WTC11 (cell line): ENCODE results near the gene NELL2. TPM values are rescaled to one million over a fixed set of nuclear protein-coding genes. Genes with fewer than 3 reads are reported as not detected.

ENCODE experiments used
- ATAC-seq: fragments of 200-7000 bp; cut with Tn5 transposase; 2 replicates; pipeline ENCODE4 v1.10.0; 2021; ENCODE audit warnings: mild to moderate bottlenecking, moderate library complexity
- CTCF ChIA-PET: fragments of 300-600 bp; sonication (Branson Sonifier 250); formaldehyde crosslinking; loops from one replicate; lab custom pipeline; 2021; ENCODE audit warnings: antibody characterized with exemption; lab: Charles Lee
- POLR2A ChIA-PET: fragments of 350-600 bp; sonication (Branson Sonifier 250); formaldehyde crosslinking; loops from one replicate; lab custom pipeline; 2021; ENCODE audit warnings: antibody characterized with exemption; lab: Charles Lee
- DNase-seq: peaks from one replicate; pipeline ENCODE4 v3.0.0; 2021; ENCODE audit warnings: low spot score
- H3K27ac Mint-ChIP-seq: 2 replicates; pipeline ENCODE4 v1.8.0; 2021; ENCODE audit warnings: mixed read lengths
- H3K27me3 Mint-ChIP-seq: 2 replicates; pipeline ENCODE4 v1.8.0; 2021; ENCODE audit warnings: low read depth, mild to moderate bottlenecking, moderate library complexity, mixed read lengths
- H3K36me3 Mint-ChIP-seq: 2 replicates; pipeline ENCODE4 v1.8.0; 2021; ENCODE audit warnings: mixed read lengths
- H3K4me1 Mint-ChIP-seq: 2 replicates; pipeline ENCODE4 v1.8.0; 2022; ENCODE audit warnings: mixed read lengths
- H3K4me3 Mint-ChIP-seq: 2 replicates; pipeline ENCODE4 v1.8.0; 2021; ENCODE audit warnings: mild to moderate bottlenecking, moderate library complexity, mixed read lengths
- H3K9me3 Mint-ChIP-seq: 2 replicates; pipeline ENCODE4 v1.8.0; 2021; ENCODE audit warnings: mixed read lengths
- ESRRA ChIP-seq: sonication (generic); formaldehyde crosslinking; IDR thresholded peaks from 2 replicates; pipeline ENCODE4 v1.8.1; 2022; ENCODE audit warnings: mild to moderate bottlenecking, missing genetic modification reagents, borderline replicate concordance
- FOXP1 ChIP-seq: sonication (generic); formaldehyde crosslinking; IDR thresholded peaks from 2 replicates; pipeline ENCODE4 v1.8.0; 2022; ENCODE audit warnings: missing genetic modification reagents, mild to moderate bottlenecking, moderate library complexity, borderline replicate concordance
- JAZF1 ChIP-seq: fragments of 250-450 bp; sonication (Bioruptor Pico); IDR thresholded peaks from 2 replicates; pipeline ENCODE4 v1.9.0; 2021; ENCODE audit warnings: moderate library complexity, mild to moderate bottlenecking, inconsistent platforms
- NFE2L1 ChIP-seq: sonication (generic); formaldehyde crosslinking; IDR thresholded peaks from 2 replicates; pipeline ENCODE4 v1.8.1; 2023; ENCODE audit warnings: missing genetic modification reagents
- NR2C2 ChIP-seq: sonication (generic); formaldehyde crosslinking; IDR thresholded peaks from 2 replicates; pipeline ENCODE4 v1.8.0; 2022; ENCODE audit warnings: mild to moderate bottlenecking, missing genetic modification reagents
- NR3C1 ChIP-seq: sonication (generic); formaldehyde crosslinking; conservative IDR thresholded peaks from 2 replicates; pipeline ENCODE4 v1.8.1; 2023; ENCODE audit warnings: low read depth, mild to moderate bottlenecking, missing genetic modification reagents
- ZNF232 ChIP-seq: sonication (generic); formaldehyde crosslinking; IDR thresholded peaks from 2 replicates; pipeline ENCODE4 v1.8.0; 2022; ENCODE audit warnings: mild to moderate bottlenecking, missing genetic modification reagents
- total RNA-seq: library from RNA; stranded (reverse); gene quantifications from 3 replicates; pipeline ENCODE4 v1.2.3, GENCODE V29; 2021
- TF ChIP-seq, protein P1 (sequence below): sonication (generic); formaldehyde crosslinking; IDR thresholded peaks from 2 replicates; pipeline ENCODE4 v1.8.1; 2023; ENCODE audit warnings: mild to moderate bottlenecking, missing genetic modification reagents
- TF ChIP-seq, protein P2 (sequence below): sonication (generic); formaldehyde crosslinking; IDR thresholded peaks from 2 replicates; pipeline ENCODE4 v1.8.0; 2022; ENCODE audit warnings: missing genetic modification reagents
- TF ChIP-seq, protein P3 (sequence below): fragments of 250-450 bp; sonication (Bioruptor Pico); IDR thresholded peaks from 2 replicates; pipeline ENCODE4 v1.9.0; 2021; ENCODE audit warnings: mild to moderate bottlenecking, borderline replicate concordance
- TF ChIP-seq, protein P4 (sequence below): sonication (generic); formaldehyde crosslinking; IDR thresholded peaks from 2 replicates; pipeline ENCODE4 v1.8.1; 2023; ENCODE audit warnings: mild to moderate bottlenecking, missing genetic modification reagents, borderline replicate concordance
- TF ChIP-seq, protein P5 (sequence below): sonication (generic); formaldehyde crosslinking; IDR thresholded peaks from 2 replicates; pipeline ENCODE4 v1.8.0; 2022; ENCODE audit warnings: mild to moderate bottlenecking, missing genetic modification reagents
- TF ChIP-seq, protein P6 (sequence below): fragments of 200-600 bp; IDR thresholded peaks from 2 replicates; pipeline ENCODE4 v1.8.0; 2022; ENCODE audit warnings: antibody characterized with exemption
- TF ChIP-seq, protein P7 (sequence below): sonication (generic); formaldehyde crosslinking; IDR thresholded peaks from 2 replicates; pipeline ENCODE4 v1.8.1; 2023; ENCODE audit warnings: mild to moderate bottlenecking, moderate library complexity, missing genetic modification reagents
- TF ChIP-seq, protein P8 (sequence below): sonication (generic); formaldehyde crosslinking; conservative IDR thresholded peaks from 2 replicates; pipeline ENCODE4 v1.8.1; 2023; ENCODE audit warnings: mild to moderate bottlenecking, low read depth, missing genetic modification reagents, moderate library complexity

The NELL2 gene
- total RNA-seq, 1 experiment from 2014 or later: 37.4 TPM

DNA sequence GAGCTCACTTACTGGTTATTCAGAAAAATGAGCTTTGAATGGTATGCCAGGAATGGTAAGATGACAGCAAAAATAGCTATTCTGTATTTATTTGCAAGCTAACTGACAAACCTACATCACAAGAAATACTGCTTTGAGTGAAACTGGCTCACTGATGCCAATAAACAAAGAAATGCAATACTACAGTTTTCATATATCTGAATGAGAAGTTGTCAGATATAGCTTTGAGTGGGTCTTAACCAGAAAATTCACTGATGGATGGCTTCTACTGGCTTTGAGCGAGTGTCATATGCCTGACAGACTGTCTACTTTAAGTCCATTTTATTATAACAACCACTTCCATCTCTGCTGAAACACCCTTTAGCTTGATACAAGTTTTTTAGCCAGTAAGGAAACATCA, 330.1 kb downstream of the NELL2 start:
- H3K9me3 Mint-ChIP-seq: no peaks in the 10 kb centered on the region
- H3K36me3 Mint-ChIP-seq: no peaks in the 10 kb centered on the region
- CTCF ChIA-PET: no interaction called here
- POLR2A ChIA-PET: no interaction called here
- DNase-seq: no peak
- H3K4me1 Mint-ChIP-seq: peaks cover 11% of the 10 kb centered on the region
- ATAC-seq: no peak
- no peaks in the 10 kb centered on the region for H3K27me3 Mint-ChIP-seq
- H3K4me3 Mint-ChIP-seq: no peak overlapping the region
- no peak overlapping the region for H3K27ac Mint-ChIP-seq
- TF ChIP-seq, protein P1, sequence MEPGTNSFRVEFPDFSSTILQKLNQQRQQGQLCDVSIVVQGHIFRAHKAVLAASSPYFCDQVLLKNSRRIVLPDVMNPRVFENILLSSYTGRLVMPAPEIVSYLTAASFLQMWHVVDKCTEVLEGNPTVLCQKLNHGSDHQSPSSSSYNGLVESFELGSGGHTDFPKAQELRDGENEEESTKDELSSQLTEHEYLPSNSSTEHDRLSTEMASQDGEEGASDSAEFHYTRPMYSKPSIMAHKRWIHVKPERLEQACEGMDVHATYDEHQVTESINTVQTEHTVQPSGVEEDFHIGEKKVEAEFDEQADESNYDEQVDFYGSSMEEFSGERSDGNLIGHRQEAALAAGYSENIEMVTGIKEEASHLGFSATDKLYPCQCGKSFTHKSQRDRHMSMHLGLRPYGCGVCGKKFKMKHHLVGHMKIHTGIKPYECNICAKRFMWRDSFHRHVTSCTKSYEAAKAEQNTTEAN: no peak
- TF ChIP-seq, protein P2, sequence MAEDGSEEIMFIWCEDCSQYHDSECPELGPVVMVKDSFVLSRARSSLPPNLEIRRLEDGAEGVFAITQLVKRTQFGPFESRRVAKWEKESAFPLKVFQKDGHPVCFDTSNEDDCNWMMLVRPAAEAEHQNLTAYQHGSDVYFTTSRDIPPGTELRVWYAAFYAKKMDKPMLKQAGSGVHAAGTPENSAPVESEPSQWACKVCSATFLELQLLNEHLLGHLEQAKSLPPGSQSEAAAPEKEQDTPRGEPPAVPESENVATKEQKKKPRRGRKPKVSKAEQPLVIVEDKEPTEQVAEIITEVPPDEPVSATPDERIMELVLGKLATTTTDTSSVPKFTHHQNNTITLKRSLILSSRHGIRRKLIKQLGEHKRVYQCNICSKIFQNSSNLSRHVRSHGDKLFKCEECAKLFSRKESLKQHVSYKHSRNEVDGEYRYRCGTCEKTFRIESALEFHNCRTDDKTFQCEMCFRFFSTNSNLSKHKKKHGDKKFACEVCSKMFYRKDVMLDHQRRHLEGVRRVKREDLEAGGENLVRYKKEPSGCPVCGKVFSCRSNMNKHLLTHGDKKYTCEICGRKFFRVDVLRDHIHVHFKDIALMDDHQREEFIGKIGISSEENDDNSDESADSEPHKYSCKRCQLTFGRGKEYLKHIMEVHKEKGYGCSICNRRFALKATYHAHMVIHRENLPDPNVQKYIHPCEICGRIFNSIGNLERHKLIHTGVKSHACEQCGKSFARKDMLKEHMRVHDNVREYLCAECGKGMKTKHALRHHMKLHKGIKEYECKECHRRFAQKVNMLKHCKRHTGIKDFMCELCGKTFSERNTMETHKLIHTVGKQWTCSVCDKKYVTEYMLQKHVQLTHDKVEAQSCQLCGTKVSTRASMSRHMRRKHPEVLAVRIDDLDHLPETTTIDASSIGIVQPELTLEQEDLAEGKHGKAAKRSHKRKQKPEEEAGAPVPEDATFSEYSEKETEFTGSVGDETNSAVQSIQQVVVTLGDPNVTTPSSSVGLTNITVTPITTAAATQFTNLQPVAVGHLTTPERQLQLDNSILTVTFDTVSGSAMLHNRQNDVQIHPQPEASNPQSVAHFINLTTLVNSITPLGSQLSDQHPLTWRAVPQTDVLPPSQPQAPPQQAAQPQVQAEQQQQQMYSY (CRISPR knock-in tag): no peak
- TF ChIP-seq ZNF232 (CRISPR knock-in tag): no peak
- TF ChIP-seq ESRRA (CRISPR knock-in tag): no peak
- TF ChIP-seq, protein P3, sequence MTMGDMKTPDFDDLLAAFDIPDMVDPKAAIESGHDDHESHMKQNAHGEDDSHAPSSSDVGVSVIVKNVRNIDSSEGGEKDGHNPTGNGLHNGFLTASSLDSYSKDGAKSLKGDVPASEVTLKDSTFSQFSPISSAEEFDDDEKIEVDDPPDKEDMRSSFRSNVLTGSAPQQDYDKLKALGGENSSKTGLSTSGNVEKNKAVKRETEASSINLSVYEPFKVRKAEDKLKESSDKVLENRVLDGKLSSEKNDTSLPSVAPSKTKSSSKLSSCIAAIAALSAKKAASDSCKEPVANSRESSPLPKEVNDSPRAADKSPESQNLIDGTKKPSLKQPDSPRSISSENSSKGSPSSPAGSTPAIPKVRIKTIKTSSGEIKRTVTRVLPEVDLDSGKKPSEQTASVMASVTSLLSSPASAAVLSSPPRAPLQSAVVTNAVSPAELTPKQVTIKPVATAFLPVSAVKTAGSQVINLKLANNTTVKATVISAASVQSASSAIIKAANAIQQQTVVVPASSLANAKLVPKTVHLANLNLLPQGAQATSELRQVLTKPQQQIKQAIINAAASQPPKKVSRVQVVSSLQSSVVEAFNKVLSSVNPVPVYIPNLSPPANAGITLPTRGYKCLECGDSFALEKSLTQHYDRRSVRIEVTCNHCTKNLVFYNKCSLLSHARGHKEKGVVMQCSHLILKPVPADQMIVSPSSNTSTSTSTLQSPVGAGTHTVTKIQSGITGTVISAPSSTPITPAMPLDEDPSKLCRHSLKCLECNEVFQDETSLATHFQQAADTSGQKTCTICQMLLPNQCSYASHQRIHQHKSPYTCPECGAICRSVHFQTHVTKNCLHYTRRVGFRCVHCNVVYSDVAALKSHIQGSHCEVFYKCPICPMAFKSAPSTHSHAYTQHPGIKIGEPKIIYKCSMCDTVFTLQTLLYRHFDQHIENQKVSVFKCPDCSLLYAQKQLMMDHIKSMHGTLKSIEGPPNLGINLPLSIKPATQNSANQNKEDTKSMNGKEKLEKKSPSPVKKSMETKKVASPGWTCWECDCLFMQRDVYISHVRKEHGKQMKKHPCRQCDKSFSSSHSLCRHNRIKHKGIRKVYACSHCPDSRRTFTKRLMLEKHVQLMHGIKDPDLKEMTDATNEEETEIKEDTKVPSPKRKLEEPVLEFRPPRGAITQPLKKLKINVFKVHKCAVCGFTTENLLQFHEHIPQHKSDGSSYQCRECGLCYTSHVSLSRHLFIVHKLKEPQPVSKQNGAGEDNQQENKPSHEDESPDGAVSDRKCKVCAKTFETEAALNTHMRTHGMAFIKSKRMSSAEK (CRISPR knock-in tag): no peak
- TF ChIP-seq, protein P4, sequence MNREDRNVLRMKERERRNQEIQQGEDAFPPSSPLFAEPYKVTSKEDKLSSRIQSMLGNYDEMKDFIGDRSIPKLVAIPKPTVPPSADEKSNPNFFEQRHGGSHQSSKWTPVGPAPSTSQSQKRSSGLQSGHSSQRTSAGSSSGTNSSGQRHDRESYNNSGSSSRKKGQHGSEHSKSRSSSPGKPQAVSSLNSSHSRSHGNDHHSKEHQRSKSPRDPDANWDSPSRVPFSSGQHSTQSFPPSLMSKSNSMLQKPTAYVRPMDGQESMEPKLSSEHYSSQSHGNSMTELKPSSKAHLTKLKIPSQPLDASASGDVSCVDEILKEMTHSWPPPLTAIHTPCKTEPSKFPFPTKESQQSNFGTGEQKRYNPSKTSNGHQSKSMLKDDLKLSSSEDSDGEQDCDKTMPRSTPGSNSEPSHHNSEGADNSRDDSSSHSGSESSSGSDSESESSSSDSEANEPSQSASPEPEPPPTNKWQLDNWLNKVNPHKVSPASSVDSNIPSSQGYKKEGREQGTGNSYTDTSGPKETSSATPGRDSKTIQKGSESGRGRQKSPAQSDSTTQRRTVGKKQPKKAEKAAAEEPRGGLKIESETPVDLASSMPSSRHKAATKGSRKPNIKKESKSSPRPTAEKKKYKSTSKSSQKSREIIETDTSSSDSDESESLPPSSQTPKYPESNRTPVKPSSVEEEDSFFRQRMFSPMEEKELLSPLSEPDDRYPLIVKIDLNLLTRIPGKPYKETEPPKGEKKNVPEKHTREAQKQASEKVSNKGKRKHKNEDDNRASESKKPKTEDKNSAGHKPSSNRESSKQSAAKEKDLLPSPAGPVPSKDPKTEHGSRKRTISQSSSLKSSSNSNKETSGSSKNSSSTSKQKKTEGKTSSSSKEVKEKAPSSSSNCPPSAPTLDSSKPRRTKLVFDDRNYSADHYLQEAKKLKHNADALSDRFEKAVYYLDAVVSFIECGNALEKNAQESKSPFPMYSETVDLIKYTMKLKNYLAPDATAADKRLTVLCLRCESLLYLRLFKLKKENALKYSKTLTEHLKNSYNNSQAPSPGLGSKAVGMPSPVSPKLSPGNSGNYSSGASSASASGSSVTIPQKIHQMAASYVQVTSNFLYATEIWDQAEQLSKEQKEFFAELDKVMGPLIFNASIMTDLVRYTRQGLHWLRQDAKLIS (CRISPR knock-in tag): no peak
- no peak for TF ChIP-seq NR2C2 (CRISPR knock-in tag)
- TF ChIP-seq, protein P5, sequence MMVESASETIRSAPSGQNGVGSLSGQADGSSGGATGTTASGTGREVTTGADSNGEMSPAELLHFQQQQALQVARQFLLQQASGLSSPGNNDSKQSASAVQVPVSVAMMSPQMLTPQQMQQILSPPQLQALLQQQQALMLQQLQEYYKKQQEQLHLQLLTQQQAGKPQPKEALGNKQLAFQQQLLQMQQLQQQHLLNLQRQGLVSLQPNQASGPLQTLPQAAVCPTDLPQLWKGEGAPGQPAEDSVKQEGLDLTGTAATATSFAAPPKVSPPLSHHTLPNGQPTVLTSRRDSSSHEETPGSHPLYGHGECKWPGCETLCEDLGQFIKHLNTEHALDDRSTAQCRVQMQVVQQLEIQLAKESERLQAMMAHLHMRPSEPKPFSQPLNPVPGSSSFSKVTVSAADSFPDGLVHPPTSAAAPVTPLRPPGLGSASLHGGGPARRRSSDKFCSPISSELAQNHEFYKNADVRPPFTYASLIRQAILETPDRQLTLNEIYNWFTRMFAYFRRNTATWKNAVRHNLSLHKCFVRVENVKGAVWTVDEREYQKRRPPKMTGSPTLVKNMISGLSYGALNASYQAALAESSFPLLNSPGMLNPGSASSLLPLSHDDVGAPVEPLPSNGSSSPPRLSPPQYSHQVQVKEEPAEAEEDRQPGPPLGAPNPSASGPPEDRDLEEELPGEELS (CRISPR knock-in tag): no peak
- TF ChIP-seq JAZF1 (CRISPR knock-in tag): no peak
- TF ChIP-seq, protein P6, sequence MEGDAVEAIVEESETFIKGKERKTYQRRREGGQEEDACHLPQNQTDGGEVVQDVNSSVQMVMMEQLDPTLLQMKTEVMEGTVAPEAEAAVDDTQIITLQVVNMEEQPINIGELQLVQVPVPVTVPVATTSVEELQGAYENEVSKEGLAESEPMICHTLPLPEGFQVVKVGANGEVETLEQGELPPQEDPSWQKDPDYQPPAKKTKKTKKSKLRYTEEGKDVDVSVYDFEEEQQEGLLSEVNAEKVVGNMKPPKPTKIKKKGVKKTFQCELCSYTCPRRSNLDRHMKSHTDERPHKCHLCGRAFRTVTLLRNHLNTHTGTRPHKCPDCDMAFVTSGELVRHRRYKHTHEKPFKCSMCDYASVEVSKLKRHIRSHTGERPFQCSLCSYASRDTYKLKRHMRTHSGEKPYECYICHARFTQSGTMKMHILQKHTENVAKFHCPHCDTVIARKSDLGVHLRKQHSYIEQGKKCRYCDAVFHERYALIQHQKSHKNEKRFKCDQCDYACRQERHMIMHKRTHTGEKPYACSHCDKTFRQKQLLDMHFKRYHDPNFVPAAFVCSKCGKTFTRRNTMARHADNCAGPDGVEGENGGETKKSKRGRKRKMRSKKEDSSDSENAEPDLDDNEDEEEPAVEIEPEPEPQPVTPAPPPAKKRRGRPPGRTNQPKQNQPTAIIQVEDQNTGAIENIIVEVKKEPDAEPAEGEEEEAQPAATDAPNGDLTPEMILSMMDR: no peak
- TF ChIP-seq, protein P7, sequence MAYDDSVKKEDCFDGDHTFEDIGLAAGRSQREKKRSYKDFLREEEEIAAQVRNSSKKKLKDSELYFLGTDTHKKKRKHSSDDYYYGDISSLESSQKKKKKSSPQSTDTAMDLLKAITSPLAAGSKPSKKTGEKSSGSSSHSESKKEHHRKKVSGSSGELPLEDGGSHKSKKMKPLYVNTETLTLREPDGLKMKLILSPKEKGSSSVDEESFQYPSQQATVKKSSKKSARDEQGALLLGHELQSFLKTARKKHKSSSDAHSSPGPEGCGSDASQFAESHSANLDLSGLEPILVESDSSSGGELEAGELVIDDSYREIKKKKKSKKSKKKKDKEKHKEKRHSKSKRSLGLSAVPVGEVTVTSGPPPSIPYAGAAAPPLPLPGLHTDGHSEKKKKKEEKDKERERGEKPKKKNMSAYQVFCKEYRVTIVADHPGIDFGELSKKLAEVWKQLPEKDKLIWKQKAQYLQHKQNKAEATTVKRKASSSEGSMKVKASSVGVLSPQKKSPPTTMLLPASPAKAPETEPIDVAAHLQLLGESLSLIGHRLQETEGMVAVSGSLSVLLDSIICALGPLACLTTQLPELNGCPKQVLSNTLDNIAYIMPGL: no peak
- TF ChIP-seq FOXP1 (CRISPR knock-in tag): no peak
- no peak for TF ChIP-seq NR3C1 (CRISPR knock-in tag)
- TF ChIP-seq, protein P8, sequence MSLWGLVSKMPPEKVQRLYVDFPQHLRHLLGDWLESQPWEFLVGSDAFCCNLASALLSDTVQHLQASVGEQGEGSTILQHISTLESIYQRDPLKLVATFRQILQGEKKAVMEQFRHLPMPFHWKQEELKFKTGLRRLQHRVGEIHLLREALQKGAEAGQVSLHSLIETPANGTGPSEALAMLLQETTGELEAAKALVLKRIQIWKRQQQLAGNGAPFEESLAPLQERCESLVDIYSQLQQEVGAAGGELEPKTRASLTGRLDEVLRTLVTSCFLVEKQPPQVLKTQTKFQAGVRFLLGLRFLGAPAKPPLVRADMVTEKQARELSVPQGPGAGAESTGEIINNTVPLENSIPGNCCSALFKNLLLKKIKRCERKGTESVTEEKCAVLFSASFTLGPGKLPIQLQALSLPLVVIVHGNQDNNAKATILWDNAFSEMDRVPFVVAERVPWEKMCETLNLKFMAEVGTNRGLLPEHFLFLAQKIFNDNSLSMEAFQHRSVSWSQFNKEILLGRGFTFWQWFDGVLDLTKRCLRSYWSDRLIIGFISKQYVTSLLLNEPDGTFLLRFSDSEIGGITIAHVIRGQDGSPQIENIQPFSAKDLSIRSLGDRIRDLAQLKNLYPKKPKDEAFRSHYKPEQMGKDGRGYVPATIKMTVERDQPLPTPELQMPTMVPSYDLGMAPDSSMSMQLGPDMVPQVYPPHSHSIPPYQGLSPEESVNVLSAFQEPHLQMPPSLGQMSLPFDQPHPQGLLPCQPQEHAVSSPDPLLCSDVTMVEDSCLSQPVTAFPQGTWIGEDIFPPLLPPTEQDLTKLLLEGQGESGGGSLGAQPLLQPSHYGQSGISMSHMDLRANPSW (CRISPR knock-in tag): no peak
- TF ChIP-seq NFE2L1: no peak
